Measurements from ENCODE around the gene LSM5.

Gene LSM5

GRCh38 chr7:32490127-32490796 is at the start of gene LSM5:
Gene LSM5, minus strand, starts transcription at chr7:32490380. Its CDS starts 15 bp downstream, at chr7:32490365.
- Histone ChIP-seq H3K36me3 (peaks cover 7 to 17% (median 13%) of the 10 kb centered on the region in 3 donors), H3K27me3 (no peaks in the 10 kb centered on the region), H3K9me3 (no peaks in the 10 kb centered on the region), H3K27ac (peak within 1 kb of the TSS; percentile 79 to 84), H3K4me3 (peak within 1 kb of the TSS; percentile 76 to 81), H3K4me1 (peaks cover 0 to 21% (median 17%) of the 10 kb centered on the region in 4 donors)
- peak; percentile 91 to 94 for DNase-seq
- intact Hi-C loops (cut with DNase I; ENCODE audit: low total_unique reads): loop anchor here (5.0 to 10.0 kb wide), 2 partner anchors 402 to 575 kb away; partner anchors contain the start of genes KBTBD2 and NT5C3A
- no peak for TF ChIP-seq CTCF (IDR thresholded peaks at IDR 0.05)

GRCh38 chr7:32539366-32539765 is 49.2 kb upstream of the LSM5 start:
- no peak for DNase-seq
- no peak overlapping the region for H3K27ac ChIP-seq
- TF ChIP-seq CTCF (IDR thresholded peaks at IDR 0.05): no peak
- peaks cover 0 to 10% (median 8%) of the 10 kb centered on the region in 3 donors for H3K36me3 ChIP-seq
- no peaks in the 10 kb centered on the region for H3K9me3 ChIP-seq
- H3K4me3 ChIP-seq: no peak overlapping the region
- H3K4me1 ChIP-seq: peaks cover 0 to 27% (median 19%) of the 10 kb centered on the region in 4 donors
- H3K27me3 ChIP-seq: no peaks in the 10 kb centered on the region
- intact Hi-C loops (cut with DNase I; ENCODE audit: low total_unique reads): no loop called here

GRCh38 chr7:32537760-32538159 is 47.6 kb upstream of the LSM5 start:
- Histone ChIP-seq H3K27ac (no peak overlapping the region), H3K4me3 (no peak overlapping the region), H3K9me3 (no peaks in the 10 kb centered on the region), H3K27me3 (no peaks in the 10 kb centered on the region), H3K36me3 (no peaks in the 10 kb centered on the region), H3K4me1 (peaks cover 0 to 38% (median 19%) of the 10 kb centered on the region in 4 donors)
- no peak for DNase-seq
- TF ChIP-seq CTCF (IDR thresholded peaks at IDR 0.05): no peak
- intact Hi-C loops (cut with DNase I; ENCODE audit: low total_unique reads): loop anchor here (1.0 kb wide), 1 partner anchor 40 kb away; no protein-coding TSS in a partner anchor

- no peak for DNase-seq
- Histone ChIP-seq H3K27ac (no peak overlapping the region), H3K36me3 (no peaks in the 10 kb centered on the region), H3K9me3 (no peaks in the 10 kb centered on the region), H3K4me3 (no peak overlapping the region), H3K27me3 (no peaks in the 10 kb centered on the region), H3K4me1 (peaks cover 0 to 39% (median 19%) of the 10 kb centered on the region in 4 donors)
- no peak for TF ChIP-seq CTCF (IDR thresholded peaks at IDR 0.05)
- intact Hi-C loops (cut with DNase I; ENCODE audit: low total_unique reads): no loop called here
These were observed 46.4 kb upstream of the LSM5 start for GRCh38 chr7:32536585-32536984.

- Histone ChIP-seq H3K27ac (no peak overlapping the region), H3K4me3 (no peak overlapping the region), H3K9me3 (no peaks in the 10 kb centered on the region), H3K36me3 (no peaks in the 10 kb centered on the region), H3K4me1 (peaks cover 0 to 39% (median 19%) of the 10 kb centered on the region in 4 donors), H3K27me3 (no peaks in the 10 kb centered on the region)
- no peak for DNase-seq
- TF ChIP-seq CTCF (IDR thresholded peaks at IDR 0.05): no peak
- intact Hi-C loops (cut with DNase I; ENCODE audit: low total_unique reads): no loop called here
These were observed 45.8 kb upstream of the LSM5 start for GRCh38 chr7:32536016-32536415.
